Germinal center (tissue), 1 donor: Measurements from ENCODE around the gene GOLGA3.
"Not testable (repeated sequence)": the region's sequence is repeated elsewhere in the genome, so short reads cannot be mapped to it uniquely, and the experiment has no call there.

Source experiments
- DNase-seq: peaks from one replicate; pipeline ENCODE4 v3.0.0; 2012; ENCODE audit warnings: mixed read lengths, low spot score

The GOLGA3 gene

DNA sequence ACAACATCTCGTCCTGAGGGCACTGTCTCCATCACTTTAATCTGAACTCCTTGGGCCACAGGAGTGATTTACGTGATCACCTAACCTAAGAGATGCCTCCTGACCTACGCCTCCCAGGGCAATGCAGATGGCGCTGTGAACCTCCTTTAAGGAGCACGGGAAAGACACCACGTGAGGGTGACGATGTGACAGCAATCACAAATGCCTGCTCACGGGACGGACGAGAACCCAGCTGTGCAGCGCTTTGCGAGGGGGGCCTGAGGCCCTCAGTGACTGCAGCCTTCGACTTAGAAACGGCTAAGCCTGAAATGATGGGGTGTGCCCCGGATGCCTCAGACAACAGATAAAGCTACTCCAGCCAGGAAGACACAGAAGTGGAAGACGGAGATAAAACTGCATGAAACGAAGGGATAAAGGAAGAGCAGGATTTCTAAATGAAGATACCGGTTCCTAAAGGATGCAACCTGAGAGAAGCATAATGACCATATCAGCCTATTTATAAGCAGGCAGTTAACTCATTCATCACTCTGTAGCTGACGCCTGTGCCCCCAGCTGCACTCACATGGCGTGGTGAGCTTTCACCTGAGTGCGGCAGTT lies 13.9 kb upstream of the GOLGA3 start:
- DNase-seq, result no peak

DNA sequence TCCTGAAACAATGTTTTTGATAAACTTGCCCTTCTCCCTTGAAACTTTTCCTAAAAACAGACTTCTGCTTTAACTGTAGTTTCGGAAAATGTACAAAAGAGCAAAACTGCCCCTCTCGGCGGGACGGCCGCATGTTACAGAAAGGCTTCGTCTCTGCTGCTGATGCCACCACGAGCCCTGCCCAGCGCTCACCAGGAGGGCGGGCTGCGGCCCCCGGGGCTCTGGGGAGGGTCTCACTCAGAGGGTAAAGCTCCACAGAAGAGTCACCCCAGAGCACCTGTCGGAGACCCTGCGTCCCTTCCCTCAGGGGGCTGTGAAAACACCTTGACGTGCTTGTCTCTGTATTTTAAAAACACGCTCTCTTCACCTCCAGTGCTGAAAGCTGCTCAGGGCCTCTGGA lies 12.5 kb upstream of the GOLGA3 start:
- no peak for DNase-seq

DNA sequence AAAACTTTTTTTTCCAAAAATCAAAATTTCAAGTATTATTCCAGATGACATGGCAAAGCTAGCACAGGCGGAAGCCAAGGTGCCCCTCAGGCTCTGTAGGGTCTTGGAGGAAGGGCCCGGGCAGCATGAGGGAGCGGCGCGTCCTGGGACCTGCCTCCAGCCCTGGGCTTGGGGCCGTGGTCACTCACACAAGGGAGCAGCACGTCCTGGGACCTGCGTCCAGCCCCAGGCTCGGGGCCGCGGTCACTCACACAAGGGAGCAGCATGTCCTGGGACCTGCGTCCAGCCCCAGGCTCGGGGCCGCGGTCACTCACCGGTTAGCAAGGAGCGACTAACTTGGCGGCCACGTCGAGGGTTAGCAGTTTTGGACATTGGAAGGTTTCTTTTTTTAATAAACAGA lies 11.9 kb upstream of the GOLGA3 start:
- no peak for DNase-seq

DNA sequence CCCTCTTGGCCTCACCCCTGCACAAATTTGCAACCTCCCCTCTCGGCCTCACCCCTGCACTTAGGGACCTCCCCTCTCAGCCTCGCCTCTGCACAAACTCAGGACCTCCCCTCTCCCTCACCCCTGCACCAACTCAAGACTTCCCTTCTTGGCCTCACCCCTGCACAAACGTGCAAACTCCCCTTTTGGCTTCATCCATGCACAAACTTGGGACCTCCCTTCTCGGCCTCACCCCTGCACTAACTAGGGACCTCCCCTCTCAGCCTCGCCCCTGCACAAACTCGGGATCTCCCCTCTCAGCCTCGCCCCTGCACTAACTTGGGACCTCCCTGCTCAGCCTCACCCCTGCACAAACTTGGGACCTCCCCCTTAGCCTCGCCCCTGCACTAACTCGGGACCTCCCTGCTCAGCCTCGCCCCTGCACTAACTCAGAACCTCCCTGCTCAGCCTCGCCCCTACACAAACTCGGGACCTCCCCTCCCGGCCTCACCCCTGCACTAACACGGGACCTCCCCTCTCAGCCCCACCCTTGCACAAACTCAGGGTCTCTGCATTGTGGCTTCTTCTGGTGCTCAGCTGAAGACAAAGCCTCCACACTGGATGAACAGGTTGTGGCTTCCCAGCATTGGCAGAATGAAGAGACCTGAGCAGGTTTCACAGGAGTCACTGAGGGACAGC lies 11.0 kb upstream of the GOLGA3 start:
- no peak for DNase-seq

DNA sequence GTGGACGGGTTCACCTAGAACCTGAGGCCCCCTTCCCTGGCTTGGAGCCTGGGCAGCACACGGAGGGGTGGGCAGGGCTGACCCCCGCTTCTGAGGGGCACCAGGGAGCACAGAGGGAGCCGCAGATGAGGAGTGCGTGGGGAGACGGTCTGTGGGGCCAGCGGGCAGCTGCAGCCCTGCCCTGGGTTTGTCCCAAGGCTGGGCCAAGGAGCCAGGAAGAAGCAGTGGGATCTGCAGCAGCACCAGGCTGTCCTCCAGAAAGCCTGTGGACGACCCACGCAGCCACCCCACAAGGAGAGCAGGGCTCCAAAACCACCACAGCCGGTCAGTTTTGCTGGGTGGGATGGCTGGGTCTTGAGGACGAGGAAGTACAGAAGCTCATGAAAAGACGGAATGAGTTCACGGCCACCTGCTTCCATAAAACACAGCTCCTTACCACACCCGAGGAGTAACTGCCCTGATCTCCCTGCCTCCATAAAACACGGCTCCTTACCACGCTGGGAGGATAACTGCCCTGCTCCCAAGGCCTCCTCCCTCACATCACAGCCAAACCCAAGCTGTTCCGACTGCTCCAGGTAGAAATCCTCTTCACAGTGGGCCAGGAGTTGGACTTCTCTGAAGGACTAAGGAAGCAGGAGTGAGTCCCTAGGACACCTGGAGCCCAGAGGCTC lies 9.9 kb upstream of the GOLGA3 start:
- no peak for DNase-seq

DNA sequence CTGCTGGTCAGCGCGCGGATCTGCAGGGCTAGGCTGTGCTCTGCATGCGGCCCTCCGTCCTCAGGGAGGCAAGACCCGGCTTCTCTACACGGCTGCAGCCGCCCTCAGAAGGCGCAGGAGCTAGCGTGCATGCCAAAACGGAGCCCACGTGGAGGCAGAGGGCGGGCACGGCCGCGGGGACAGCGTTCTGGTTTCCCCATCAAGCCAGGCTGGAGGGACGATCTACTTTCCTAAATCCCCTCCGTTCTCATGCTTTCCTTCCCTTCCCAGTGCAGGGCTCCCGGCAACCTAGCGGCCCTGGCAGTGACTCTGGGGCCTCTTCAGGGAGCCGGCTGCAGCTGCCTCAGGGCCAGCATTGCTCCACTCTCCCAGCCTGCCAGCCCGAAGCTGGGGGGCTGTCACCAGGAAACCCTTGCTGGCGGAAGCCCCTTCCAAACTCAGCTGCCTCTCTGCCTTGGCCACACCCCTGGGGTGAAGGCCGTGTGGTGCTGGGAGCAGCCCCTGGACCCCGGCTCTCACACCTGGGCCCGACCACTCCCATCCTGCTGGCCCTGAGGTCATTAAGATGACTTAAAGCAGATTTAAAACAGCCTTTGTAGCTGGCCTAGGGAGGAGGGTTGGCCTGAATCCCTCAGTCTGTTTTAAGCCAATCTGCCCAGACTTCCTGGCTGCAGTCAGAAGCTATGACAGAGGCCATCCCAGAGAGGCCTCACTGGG lies 9.2 kb upstream of the GOLGA3 start:
- DNase-seq, result no peak

DNA sequence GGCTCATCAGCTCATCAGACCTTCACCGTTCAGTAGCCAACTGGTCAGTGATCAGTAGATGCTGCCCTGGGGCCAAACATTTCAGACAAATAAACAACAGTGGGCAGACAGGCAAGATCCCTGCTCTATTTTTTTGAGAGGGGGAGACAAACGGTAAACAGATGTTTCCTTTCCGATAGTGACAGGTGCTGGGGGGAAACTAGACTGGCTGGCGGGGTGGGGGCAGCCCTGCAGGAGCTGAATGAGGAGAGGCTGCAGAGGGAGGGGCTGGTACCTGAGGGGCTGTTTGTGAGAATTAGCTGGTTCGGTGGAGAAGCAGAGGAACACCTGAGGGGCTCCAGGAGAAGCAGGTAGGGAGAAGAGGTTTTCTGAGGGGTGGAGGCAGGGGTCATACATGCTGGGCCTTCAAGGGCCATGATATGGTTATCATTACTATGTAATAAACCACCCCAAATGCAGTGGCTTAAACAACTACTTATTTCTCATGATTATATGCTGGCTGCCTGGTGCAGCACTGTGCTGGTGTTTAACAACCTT lies 8.2 kb upstream of the GOLGA3 start:
- DNase-seq, result no peak

DNA sequence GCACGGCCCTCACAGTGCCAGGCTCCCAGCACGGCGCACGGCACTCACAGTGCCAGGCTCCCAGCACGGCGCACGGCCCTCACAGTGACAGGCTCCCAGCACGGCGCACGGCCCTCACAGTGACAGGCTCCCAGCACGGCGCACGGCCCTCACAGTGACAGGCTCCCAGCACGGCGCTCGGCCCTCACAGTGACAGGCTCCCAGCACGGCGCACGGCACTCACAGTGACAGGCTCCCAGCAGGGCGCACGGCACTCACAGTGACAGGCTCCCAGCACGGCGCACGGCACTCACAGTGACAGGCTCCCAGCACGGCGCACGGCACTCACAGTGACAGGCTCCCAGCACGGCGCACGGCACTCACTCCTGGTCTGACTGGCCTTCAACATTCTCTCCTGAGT lies 7.6 kb upstream of the GOLGA3 start:
- DNase-seq, result not testable (repeated sequence)

DNA sequence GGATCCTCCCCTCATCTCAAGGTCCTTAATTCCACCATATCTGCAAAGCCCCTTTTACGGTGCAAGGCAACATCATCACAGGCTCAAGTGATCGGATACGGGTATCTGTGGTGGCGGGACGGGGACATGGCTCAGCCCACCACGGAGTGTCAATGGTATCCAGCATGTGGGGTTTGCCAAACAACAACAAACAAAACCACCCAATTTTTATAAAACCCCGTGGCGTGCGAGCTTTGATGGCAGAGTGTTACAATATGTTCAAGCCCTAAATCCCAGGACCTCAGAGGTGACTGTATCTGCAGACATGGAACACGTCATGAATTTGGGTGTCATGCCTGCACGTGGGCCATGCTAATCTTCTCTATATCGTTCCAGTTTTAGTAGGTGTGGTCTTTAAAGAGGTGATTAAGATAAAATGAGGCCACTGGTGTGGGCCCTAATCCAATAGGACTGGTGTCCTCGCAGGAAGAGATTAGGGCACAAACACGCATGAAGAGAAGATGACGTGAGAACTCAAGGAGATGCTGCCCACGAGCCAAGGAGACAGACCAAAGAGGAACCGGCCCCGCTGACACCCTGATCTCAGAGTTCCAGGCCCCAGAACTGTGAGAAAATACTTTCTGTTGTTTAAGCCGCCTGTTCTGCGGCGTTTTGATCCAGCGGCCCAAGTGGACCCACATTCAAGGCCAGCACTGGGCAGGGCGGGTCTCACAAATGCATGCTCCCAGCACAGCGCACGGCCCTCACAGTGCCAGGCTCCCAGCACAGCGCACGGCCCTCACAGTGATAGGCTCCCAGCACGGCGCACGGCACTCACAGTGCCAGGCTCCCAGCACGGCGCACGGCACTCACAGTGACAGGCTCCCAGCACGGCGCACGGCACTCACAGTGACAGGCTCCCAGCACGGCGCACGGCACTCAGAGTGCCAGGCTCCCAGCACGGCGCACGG lies 6.7 kb upstream of the GOLGA3 start:
- no peak for DNase-seq

DNA sequence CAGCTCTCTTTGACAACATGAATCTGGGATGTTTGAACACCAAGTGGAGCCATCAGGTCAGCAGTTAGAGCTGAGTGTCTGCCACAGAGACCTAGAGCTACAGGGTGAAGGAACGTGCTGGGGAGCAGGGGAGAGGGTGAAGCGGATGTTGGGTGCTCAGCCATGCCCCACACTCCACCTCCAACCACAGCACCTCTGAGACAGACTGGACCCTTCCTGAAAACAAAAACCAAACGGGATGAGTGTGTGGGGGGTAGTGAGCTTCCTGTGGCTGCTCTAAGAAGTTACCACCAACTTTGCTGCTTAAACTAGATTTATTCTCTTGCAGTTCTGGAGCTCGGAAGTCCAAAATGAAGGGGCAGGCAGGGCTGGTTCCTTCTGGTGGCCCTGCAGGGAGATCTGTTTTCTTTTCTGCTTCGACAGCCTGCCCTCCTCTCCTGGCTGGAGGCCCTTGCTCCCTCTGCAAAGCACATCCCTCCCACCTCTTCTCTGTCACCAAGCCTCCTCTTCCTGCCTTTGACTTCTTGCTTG lies 5.6 kb upstream of the GOLGA3 start:
- DNase-seq, result no peak

DNA sequence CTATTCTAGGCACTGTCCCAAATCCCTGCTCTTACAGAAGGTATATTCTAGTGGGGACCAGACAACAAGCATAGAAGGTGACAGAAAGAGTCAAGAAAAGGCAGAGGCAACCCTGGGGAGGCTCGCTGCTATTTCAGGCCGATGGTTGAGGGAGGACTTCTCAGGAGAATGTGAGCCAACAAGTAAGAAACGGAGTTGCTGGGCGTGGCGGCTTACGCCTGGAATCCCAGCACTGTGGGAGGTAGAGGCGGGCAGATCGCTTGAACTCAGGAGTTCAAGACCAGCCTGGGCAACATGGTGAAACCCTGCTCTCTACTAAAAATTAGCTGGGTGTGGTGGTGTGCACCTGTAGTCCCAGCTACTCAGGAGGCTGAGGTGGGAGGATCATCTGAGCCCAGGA lies 4.7 kb upstream of the GOLGA3 start:
- DNase-seq, result no peak

DNA sequence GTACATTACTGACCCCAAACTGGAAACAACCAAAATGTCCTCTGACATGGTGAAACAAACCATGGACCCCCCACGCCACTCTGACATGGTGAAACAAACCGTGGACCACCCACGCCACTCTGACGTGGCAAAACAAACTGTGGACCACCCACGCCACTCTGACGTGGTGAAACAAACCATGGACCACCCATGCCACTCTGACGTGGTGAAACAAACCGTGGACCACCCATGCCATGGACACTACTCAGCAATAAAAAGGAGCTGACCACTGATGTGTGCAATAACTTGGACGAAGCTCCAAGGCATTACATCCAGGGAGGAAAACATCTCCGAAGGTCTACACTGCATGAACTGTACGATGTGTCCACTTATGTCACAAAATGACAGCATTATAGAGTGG lies 3.1 kb upstream of the GOLGA3 start:
- no peak for DNase-seq

DNA sequence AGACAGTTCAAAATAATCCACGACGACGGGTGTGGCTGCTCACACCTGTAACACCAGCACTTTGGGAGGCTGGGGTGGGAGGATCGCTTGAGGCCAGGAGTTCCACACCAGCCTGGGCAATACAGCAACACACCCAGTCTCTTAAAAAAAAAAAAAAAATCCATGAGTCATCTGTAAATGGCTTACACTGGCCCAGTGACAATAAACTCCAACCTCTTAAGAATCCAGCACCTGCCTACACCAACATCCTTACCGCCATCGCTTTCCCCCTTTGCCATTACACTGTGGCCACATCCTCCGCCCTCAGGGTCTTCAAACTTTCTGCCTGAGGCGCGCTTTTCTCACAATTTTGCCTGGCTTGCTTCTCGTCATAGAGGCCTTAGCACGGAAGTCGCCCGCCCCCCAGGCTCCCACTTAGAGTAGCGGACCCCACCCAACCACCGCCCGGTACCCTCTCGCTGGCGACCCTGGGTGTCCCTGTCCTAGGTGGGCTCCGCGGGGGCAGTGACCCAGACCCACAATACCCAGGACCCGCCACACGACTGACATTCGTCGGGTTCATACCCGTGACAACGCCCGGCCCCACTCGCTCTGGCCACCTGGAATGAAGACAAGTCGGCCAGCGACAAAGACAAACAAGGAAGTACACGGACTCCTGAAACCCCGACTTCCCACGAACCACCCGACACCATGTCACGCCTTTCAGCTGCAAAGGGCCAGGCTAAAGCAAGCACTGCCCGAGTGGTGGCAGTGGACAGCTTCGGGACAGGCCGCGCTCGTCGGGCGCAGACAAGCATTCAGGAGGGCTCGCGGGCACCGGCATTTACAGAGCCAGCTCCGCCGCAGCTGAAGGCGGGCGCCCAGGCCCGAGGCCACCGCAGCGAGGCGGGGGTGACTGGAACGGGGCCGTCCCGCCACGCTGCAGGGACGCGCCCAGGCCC lies 636 bp downstream of the GOLGA3 start:
- DNase-seq, result peak; percentile 36

DNA sequence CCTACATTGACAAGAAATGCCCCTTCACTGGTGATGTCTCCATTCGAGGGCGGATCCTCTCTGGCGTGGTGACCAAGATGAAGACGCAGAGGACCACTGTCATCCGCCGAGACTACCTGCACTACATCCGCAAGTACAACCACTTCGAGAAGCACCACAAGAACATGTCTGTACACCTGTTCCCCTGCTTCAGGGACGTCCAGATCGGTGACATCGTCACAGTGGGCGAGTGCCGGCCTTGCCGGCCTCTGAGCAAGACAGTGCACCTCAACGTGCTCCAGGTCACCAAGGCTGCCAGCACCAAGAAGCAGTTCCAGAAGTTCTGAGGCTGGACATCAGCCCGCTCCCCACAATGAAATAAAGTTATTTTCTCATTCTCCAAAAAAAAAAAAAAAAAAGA lies 2.8 kb downstream of the GOLGA3 start:
- DNase-seq, result no peak

DNA sequence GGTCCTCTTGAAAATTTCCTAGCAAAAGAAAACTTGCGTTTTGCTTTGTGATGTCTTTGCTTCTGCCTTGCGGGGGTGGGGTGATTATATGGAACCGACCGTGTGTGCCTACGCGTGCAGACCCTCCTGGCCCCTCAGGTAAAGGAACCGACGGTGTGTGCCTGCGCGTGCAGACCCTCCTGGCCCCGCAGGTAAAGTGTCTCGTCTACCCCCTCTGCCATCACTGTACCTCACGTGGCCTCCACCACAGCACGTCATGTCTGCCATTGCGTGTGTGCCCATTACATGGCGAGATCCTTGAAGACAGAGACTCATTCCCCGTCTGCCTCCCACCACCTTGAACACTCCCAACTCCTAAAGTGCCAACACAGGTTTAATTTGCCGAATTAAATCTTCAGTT lies 3.6 kb downstream of the GOLGA3 start:
- DNase-seq, result no peak

DNA sequence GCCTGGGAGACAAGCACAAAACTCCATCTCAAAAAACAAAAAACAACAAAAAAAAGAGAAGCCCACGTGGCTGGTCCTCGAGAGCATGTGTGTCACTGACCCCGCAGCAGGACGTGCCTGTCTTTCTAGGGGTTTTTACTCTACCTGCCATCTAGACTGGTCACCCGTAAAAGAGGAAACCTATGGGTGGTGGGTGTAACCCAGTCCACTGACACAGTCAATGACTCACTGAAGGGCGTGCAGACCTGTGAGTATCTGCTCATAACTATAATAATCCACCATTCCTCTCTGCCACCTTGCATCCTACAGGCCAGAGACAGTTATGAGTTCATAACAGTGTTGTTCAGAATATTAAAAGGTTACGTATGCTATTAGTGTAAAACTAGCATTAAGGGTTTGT lies 4.6 kb downstream of the GOLGA3 start:
- no peak for DNase-seq

DNA sequence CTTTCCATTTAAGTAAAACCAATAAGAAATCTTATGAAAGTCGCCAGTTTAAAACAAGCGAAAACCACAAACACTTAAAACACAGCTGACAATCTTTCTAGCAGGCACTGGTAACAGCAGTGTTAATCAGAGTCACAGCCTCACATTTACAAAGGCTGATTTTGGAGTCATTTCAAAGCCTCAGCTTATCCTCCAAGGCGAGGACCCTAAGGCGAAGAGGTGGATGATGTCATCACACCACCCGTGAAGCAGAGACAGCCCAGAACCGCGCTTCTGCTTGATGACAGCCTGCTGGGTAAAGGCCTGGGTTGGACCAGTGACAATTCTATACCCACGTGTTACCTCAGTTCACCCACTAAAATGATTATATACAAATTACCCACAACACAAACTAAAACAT lies 10.1 kb downstream of the GOLGA3 start:
- no peak for DNase-seq

DNA sequence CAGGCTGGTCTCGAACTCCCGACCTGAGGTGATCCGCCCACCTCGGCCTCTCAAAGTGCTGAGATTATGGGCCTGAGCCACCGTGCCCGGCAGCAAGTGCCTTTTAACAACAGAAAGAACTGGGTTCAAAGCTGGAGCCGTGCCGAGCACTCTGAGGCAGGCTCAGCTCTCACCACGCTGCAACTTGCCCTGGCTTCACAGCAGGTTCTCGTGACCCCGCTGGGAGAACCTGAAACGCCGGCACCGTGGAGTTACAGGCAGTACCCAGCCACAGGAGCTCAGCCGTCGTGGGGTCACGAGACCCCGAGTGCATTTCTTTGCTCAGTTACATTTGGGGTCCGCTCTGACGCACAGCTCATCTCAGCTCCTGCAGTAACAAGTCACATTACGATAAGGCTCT lies 14.4 kb downstream of the GOLGA3 start:
- DNase-seq, result no peak

DNA sequence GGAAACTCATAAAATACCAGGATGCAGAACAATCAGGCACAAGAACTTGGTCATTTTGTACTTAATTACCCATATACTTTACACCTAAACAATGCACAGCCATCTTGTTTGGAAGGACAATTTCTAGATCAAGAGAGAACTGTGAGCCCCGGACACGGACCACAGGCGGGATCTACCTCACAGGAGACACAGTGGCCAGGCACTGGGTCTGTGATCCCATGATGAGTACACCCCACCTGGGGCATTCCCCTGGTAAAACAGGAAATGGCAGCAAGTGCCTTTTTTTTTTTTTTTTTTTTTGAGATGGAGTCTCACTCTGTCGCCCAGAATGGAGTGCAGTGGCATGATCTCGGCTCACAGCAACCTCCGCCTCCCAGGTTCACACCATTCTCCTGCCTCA lies 15.2 kb downstream of the GOLGA3 start:
- no peak for DNase-seq

DNA sequence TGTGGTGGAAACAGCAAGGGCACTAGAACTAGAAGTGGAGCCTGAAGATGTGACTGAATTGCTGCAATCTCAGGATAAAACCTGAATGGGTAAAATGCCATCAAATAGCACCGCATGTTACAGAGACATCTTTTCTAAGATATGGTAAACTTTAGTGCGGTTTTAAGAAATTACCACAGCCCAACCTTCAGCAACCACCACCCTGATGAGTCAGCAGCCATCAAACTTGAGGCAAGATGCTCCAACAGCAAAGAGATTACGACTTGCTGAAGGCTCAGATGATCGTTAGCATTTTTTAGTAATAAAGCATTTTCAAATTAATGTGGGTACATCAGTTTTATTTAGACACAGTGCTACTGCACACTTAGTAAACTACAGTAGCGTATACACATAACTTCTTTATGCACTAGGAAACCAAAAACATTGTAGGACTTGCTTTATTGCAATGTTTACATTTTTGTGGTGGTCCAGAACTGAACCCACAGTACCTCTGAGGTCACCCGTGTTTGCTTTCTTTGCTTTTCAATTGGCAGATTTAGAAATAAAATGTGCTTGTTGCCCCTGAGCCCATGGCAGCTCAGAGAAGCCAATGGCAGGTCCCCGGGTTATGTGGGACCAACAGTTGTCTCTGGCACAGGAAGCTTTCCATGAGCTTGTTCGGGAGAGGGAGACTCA lies 15.9 kb downstream of the GOLGA3 start:
- no peak for DNase-seq
